ENCODE measurements around the gene CCDC90B. TPM values are rescaled to one million over a fixed set of nuclear protein-coding genes. Genes with fewer than 3 reads are reported as not detected.

The CCDC90B gene
- total and polyA plus RNA-seq, 2 of the 13 experiments (the other 11 are each of a cell fraction or from before 2014, with no cell fraction given) = 17.1 to 46.1 TPM

DNA sequence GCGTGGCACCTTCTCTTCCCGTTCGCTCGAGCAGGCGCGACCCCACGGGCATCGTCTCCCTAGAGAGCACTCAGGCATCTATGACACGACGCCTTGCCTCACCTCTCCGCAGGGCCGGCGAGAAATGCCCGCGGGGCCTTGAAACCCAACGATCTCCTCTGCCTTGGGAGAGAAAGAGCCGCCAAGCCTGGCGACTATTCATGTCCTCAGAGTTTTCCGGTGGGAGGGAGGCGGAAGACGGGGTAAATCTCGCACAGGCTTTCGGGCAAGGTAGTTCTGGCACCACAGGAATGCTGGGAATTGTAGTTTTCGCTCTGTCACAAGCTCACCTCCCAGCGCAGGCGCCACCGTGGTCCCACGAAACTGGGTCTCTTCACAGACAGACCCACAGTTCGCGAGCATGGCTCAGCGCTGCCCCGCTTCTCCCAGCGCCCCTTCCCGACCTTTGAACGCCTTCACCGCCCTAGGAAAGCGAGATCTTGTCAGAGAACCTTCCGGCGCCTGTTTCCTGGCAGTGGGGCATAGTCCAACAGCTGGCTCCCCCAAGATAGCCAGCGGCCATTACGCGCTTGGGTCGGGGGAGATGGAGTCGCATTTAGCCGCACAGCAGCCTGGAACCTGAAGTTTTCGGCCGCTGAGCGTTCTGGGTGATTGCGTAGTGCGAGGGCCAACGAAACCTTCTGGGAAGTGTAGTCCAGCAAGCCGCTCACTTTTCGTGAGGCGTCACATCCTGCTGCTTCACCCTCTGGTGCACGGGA is at the start of gene CCDC90B (continued):
- TF ChIP-seq, protein P1, sequence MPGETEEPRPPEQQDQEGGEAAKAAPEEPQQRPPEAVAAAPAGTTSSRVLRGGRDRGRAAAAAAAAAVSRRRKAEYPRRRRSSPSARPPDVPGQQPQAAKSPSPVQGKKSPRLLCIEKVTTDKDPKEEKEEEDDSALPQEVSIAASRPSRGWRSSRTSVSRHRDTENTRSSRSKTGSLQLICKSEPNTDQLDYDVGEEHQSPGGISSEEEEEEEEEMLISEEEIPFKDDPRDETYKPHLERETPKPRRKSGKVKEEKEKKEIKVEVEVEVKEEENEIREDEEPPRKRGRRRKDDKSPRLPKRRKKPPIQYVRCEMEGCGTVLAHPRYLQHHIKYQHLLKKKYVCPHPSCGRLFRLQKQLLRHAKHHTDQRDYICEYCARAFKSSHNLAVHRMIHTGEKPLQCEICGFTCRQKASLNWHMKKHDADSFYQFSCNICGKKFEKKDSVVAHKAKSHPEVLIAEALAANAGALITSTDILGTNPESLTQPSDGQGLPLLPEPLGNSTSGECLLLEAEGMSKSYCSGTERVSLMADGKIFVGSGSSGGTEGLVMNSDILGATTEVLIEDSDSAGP (CRISPR knock-in tag; IDR thresholded peaks at IDR 0.05; ENCODE audit: borderline replicate concordance) = peak; percentile 92; the same call in 1 of the 2 replicates
- no peak for TF ChIP-seq ZFP36L2 (CRISPR knock-in tag; IDR thresholded peaks at IDR 0.05)
- TF ChIP-seq ONECUT2 (CRISPR knock-in tag; IDR thresholded peaks at IDR 0.05) = no peak; the same call in 1 of the 2 replicates
- TF ChIP-seq ERF (CRISPR knock-in tag; IDR thresholded peaks at IDR 0.05) = peak; percentile 78
- TF ChIP-seq ZNF136 (CRISPR knock-in tag; IDR thresholded peaks at IDR 0.05; ENCODE audit: low read depth) = 0 out of 2 replicates have a peak, but pooled peaks have one; percentile 25
- TF ChIP-seq NR2C2 (CRISPR knock-in tag; IDR thresholded peaks at IDR 0.05; ENCODE audit: borderline replicate concordance) = peak; percentile 89
- TF ChIP-seq ZNF510 (CRISPR knock-in tag; IDR thresholded peaks at IDR 0.05; ENCODE audit: low read depth) = no peak
- no peak for TF ChIP-seq SP140L (CRISPR knock-in tag; IDR thresholded peaks at IDR 0.05; ENCODE audit: borderline replicate concordance)
- no peak; the same call in none of the 2 replicates for TF ChIP-seq SP4 (CRISPR knock-in tag; IDR thresholded peaks at IDR 0.05)
- TF ChIP-seq, protein P2, sequence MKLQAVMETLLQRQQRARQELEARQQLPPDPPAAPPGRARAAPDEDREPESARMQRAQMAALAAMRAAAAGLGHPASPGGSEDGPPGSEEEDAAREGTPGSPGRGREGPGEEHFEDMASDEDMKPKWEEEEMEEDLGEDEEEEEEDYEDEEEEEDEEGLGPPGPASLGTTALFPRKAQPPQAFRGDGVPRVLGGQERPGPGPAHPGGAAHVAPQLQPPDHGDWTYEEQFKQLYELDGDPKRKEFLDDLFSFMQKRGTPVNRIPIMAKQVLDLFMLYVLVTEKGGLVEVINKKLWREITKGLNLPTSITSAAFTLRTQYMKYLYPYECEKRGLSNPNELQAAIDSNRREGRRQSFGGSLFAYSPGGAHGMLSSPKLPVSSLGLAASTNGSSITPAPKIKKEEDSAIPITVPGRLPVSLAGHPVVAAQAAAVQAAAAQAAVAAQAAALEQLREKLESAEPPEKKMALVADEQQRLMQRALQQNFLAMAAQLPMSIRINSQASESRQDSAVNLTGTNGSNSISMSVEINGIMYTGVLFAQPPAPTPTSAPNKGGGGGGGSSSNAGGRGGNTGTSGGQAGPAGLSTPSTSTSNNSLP (IDR thresholded peaks at IDR 0.05; ENCODE audit: low read depth, low read length) = 0 out of 2 replicates have a peak, but pooled peaks have one; percentile 11
- peak; percentile 81 for TF ChIP-seq ZMYM4 (CRISPR knock-in tag; IDR thresholded peaks at IDR 0.05)
- peak; percentile 62; the same call in 1 of the 2 replicates for TF ChIP-seq ELF4 (CRISPR knock-in tag; IDR thresholded peaks at IDR 0.05; ENCODE audit: borderline replicate concordance)
- TF ChIP-seq ZNF296 (CRISPR knock-in tag; conservative IDR thresholded peaks at IDR 0.05) = no peak
- TF ChIP-seq MXD4 (CRISPR knock-in tag; IDR thresholded peaks at IDR 0.05) = no peak; the same call in 1 of the 2 replicates
- no peak; the same call in 1 of the 2 replicates for TF ChIP-seq ZNF317 (CRISPR knock-in tag; IDR thresholded peaks at IDR 0.05)
- TF ChIP-seq ZNF160 (CRISPR knock-in tag; IDR thresholded peaks at IDR 0.05) = no peak
- TF ChIP-seq, protein P3, sequence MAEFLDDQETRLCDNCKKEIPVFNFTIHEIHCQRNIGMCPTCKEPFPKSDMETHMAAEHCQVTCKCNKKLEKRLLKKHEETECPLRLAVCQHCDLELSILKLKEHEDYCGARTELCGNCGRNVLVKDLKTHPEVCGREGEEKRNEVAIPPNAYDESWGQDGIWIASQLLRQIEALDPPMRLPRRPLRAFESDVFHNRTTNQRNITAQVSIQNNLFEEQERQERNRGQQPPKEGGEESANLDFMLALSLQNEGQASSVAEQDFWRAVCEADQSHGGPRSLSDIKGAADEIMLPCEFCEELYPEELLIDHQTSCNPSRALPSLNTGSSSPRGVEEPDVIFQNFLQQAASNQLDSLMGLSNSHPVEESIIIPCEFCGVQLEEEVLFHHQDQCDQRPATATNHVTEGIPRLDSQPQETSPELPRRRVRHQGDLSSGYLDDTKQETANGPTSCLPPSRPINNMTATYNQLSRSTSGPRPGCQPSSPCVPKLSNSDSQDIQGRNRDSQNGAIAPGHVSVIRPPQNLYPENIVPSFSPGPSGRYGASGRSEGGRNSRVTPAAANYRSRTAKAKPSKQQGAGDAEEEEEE (CRISPR knock-in tag; IDR thresholded peaks at IDR 0.05; ENCODE audit: borderline replicate concordance) = no peak; the same call in 1 of the 2 replicates
- no peak for TF ChIP-seq ZNF260 (CRISPR knock-in tag; IDR thresholded peaks at IDR 0.05; ENCODE audit: borderline replicate concordance, low read depth)
- 0 out of 2 replicates have a peak, but pooled peaks have one; percentile 56 for TF ChIP-seq ZFAT (CRISPR knock-in tag; conservative IDR thresholded peaks at IDR 0.05)
- TF ChIP-seq ZKSCAN8 (CRISPR knock-in tag; IDR thresholded peaks at IDR 0.05; ENCODE audit: borderline replicate concordance) = peak; percentile 62; the same call in 1 of the 2 replicates
- TF ChIP-seq U2AF2 (IDR thresholded peaks at IDR 0.05; ENCODE audit: low read depth, low read length) = no peak
- TF ChIP-seq, protein P4, sequence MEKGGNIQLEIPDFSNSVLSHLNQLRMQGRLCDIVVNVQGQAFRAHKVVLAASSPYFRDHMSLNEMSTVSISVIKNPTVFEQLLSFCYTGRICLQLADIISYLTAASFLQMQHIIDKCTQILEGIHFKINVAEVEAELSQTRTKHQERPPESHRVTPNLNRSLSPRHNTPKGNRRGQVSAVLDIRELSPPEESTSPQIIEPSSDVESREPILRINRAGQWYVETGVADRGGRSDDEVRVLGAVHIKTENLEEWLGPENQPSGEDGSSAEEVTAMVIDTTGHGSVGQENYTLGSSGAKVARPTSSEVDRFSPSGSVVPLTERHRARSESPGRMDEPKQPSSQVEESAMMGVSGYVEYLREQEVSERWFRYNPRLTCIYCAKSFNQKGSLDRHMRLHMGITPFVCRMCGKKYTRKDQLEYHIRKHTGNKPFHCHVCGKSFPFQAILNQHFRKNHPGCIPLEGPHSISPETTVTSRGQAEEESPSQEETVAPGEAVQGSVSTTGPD (CRISPR knock-in tag; IDR thresholded peaks at IDR 0.05) = no peak
- peak; percentile 84 for TF ChIP-seq ZNF556 (CRISPR knock-in tag; IDR thresholded peaks at IDR 0.05; ENCODE audit: borderline replicate concordance)

Data from HepG2 (cell line).